ENCODE data around the gene RTTN.

Gene RTTN

GRCh38 chr18:70228536-70228935, 23.0 kb upstream of the RTTN start:
- CTCF ChIA-PET = no interaction called here
- no peak for DNase-seq (ENCODE audit: extremely low spot score)
- no peak for TF ChIP-seq CTCF (IDR thresholded peaks at IDR 0.05; ENCODE audit: control extremely low read depth, extremely low read depth, low read depth, missing control alignments)
- POLR2A ChIA-PET = no interaction called here

- DNase-seq (ENCODE audit: extremely low spot score) = no peak
- POLR2A ChIA-PET = no interaction called here
- no peak for TF ChIP-seq CTCF (IDR thresholded peaks at IDR 0.05; ENCODE audit: control extremely low read depth, extremely low read depth, low read depth, missing control alignments)
- CTCF ChIA-PET = interaction anchor here (1.1 kb wide), 1 partner anchor 227 kb away, joined by 3 read pairs; no protein-coding TSS in a partner anchor
These were observed 22.0 kb upstream of the RTTN start for GRCh38 chr18:70227438-70227837.

- no peak for DNase-seq (ENCODE audit: extremely low spot score)
- ChIA-PET CTCF (no interaction called here), POLR2A (no interaction called here)
- no peak for TF ChIP-seq CTCF (IDR thresholded peaks at IDR 0.05; ENCODE audit: control extremely low read depth, extremely low read depth, low read depth, missing control alignments)
These were observed 16.4 kb upstream of the RTTN start for GRCh38 chr18:70221915-70222278.

GRCh38 chr18:70221156-70221914, 15.8 kb upstream of the RTTN start:
- no peak for DNase-seq (ENCODE audit: extremely low spot score)
- CTCF ChIA-PET = no interaction called here
- no peak for TF ChIP-seq CTCF (IDR thresholded peaks at IDR 0.05; ENCODE audit: control extremely low read depth, extremely low read depth, low read depth, missing control alignments)
- POLR2A ChIA-PET = no interaction called here

- CTCF ChIA-PET = no interaction called here
- TF ChIP-seq CTCF (IDR thresholded peaks at IDR 0.05; ENCODE audit: control extremely low read depth, extremely low read depth, low read depth, missing control alignments) = no peak
- no peak for DNase-seq (ENCODE audit: extremely low spot score)
- POLR2A ChIA-PET = no interaction called here
These were observed 15.1 kb upstream of the RTTN start for GRCh38 chr18:70220628-70221027.

- ChIA-PET POLR2A (no interaction called here), CTCF (no interaction called here)
- no peak for TF ChIP-seq CTCF (IDR thresholded peaks at IDR 0.05; ENCODE audit: control extremely low read depth, extremely low read depth, low read depth, missing control alignments)
- DNase-seq (ENCODE audit: extremely low spot score) = no peak
These were observed 14.2 kb upstream of the RTTN start for GRCh38 chr18:70219688-70220087.

Measured in GM10248 (cell line).